AG09309 (cell line): ENCODE data around the gene DNAH9.
A peak's percentile ranks its signal among the peaks of the same experiment; 100 is the strongest.
"Not testable (repeated sequence)": the region's sequence is repeated elsewhere in the genome, so short reads cannot be mapped to it uniquely, and the experiment has no call there.

Source experiments
- DNase-seq: peaks from one replicate; pipeline ENCODE4 v3.0.0-alpha.2; 2010; ENCODE audit warnings: low read depth
- H3K4me3 ChIP-seq: 2 replicates; pipeline ENCODE4 v1.5.1; 2011; ENCODE audit warnings: mild to moderate bottlenecking, low read depth, low read length, moderate library complexity; ENCODE audit not compliant: control insufficient read depth
- CTCF ChIP-seq: IDR thresholded peaks from 2 replicates; pipeline ENCODE4 v1.5.1; 2011; ENCODE audit warnings: mild to moderate bottlenecking, low read depth, low read length, inconsistent platforms; ENCODE audit not compliant: insufficient read depth, control insufficient read depth; ENCODE audit errors: missing control alignments

DNAH9 gene

GRCh38 chr17:11940904-11941303 lies 342.6 kb downstream of the DNAH9 start:
- TF ChIP-seq CTCF = no peak
- no peak for DNase-seq

GRCh38 chr17:11943086-11943485 lies 344.8 kb downstream of the DNAH9 start:
- not testable (repeated sequence) for H3K4me3 ChIP-seq, DNase-seq

More at GRCh38 chr17:11940904-11941303, 342.6 kb downstream of the DNAH9 start:
- H3K4me3 ChIP-seq = no peak overlapping the region

DNA sequence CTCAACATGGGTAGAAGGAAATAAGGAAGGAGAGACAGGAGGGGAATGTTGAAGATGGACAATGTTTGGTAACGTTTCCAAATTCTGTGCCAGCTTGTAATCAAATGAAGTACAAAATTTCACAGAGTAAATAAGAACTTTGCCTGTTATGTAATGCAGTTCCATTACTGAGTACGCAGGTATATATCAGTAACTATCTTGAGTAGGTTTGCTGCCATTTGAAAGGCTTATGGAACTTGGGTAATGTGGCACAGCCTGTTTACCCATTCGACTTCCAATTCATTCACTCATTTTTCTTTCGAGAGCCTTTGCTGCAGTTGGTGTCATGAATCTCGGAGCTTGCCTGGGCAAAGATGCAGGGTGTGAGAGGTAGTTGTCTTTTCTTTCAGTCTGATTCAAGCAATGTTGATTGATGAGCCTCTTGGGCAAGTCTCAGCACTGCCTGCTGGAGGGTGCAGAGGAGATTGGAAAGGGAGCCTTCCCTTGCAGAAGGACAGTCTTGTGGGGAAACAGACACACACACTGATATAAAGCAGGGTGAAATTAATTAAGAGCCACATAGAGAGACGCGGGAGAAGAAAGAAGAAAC lies 345.6 kb downstream of the DNAH9 start:
- DNase-seq = no peak
- no peak for TF ChIP-seq CTCF
- no peak overlapping the region for H3K4me3 ChIP-seq

DNA sequence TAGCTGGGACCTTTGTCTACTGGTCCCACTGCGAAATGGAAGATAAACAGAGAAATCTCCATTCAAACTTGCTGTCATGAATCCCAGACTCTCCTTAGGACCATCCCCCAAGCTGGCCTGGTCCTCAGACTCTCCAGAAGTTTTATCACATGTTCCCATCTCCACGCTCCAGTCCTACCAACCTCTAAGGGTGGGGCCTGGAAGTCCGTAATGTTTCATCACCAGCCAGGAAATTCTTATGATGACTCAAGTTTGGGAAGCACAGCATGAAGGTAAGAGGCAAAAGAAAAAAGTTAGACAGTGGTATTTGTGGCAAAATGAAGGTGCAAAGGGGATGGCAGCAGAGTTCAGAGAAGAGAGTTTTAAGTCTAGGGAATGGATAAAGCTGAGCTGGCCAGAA lies 346.3 kb downstream of the DNAH9 start:
- no peak for TF ChIP-seq CTCF
- no peak for DNase-seq
- H3K4me3 ChIP-seq = no peak overlapping the region

DNA sequence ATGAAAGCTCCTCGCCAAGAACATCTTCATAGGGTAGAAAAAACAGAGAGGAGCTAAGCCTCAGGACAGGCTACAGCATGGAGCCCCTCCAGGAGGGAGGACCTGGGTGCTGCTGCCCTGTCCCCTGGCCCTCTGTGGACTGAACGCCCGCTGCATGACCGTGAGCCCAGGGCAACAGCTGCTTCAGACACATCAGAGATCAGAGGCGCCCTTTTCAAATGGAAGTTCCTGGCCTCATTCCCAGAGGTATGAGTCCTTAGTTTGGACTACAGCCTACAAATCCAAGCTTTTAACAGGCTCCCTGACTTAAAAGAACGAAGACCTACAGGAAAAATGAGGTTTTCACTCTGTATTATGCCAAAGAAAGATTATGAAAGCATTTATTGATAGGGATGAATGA lies 350.5 kb downstream of the DNAH9 start:
- TF ChIP-seq CTCF = no peak
- peak; percentile 54 for DNase-seq
- H3K4me3 ChIP-seq = peak overlapping the region; percentile 3

GRCh38 chr17:11949571-11949970 lies 351.3 kb downstream of the DNAH9 start:
- DNase-seq, H3K4me3 ChIP-seq: not testable (repeated sequence)

- TF ChIP-seq CTCF = no peak
- no peak for DNase-seq
- no peak overlapping the region for H3K4me3 ChIP-seq
Measured at GRCh38 chr17:11950771-11951519, 352.7 kb downstream of the DNAH9 start.

- DNase-seq = no peak
- no peak for TF ChIP-seq CTCF
- no peak overlapping the region for H3K4me3 ChIP-seq
Measured at GRCh38 chr17:11952610-11953009, 354.3 kb downstream of the DNAH9 start.
